GM20000 (cell line): ENCODE results near the gene HS3ST4.

Experiments used
- DNase-seq: peaks from one replicate; pipeline ENCODE4 v3.0.0; 2012; ENCODE audit warnings: low spot score
- TF ChIP-seq, protein P1 (sequence below): IDR thresholded peaks from 2 replicates; pipeline ENCODE4 v1.5.1; 2012; ENCODE audit warnings: mild to moderate bottlenecking, control low read depth; ENCODE audit errors: extremely low read depth, missing control alignments

The HS3ST4 gene

DNA sequence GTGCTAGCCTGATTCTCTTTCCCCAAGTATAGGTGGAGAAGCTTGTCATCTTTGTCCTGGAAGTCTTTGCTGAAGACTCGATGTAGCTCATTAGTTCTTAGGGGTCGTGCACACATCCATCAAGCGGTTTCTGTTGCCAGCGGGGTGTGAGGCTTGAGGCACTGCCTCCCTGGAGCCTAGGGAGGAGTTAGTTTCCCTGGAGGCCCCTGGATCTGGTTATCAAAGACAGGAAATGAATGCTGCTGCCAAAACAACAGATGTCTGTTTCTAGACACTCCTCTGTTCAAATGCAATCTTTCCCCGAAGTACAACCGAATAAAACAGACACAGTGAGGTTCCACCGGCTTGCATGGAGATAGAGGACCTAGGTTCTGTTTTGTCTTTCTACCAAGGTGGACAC lies 17.5 kb downstream of the HS3ST4 start:
- no peak for DNase-seq
- TF ChIP-seq, protein P1, sequence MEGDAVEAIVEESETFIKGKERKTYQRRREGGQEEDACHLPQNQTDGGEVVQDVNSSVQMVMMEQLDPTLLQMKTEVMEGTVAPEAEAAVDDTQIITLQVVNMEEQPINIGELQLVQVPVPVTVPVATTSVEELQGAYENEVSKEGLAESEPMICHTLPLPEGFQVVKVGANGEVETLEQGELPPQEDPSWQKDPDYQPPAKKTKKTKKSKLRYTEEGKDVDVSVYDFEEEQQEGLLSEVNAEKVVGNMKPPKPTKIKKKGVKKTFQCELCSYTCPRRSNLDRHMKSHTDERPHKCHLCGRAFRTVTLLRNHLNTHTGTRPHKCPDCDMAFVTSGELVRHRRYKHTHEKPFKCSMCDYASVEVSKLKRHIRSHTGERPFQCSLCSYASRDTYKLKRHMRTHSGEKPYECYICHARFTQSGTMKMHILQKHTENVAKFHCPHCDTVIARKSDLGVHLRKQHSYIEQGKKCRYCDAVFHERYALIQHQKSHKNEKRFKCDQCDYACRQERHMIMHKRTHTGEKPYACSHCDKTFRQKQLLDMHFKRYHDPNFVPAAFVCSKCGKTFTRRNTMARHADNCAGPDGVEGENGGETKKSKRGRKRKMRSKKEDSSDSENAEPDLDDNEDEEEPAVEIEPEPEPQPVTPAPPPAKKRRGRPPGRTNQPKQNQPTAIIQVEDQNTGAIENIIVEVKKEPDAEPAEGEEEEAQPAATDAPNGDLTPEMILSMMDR, result no peak

DNA sequence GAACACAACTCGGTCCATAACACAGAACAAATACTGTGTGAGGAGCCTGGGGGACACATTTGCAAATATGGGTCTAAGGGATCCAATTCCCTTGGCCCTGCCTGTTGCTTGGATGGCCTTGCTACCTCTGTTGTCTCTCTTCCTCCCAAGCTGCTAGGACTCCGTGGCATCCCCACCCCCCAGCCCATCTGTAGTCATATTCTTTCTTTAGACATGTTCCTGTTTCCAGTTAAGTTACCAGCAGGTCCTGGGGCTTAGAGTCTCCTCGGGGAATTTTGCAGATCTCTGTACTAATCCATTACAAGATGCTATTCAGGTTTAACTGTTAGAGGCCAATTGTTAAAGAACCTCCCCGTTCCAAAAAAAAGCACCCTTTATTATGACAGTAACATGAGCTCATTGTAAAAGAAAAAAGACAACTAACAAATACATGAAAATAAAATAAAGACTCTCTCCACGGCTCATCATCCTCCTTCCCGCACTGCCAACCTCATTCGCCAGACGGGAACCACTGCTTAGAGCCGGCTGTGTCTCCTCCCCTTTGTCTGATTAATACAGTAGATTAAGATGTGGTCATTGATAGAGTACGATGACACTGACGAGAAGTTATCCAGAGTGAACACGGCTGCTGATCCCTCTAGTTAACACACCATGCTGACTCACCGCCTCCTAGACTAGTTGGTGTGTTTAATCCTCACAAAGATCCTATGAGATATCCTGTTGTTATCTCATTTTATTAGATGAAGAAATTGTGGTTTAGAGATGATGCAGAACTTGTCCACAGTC lies 22.2 kb downstream of the HS3ST4 start:
- TF ChIP-seq, protein P1, result no peak
- no peak for DNase-seq

DNA sequence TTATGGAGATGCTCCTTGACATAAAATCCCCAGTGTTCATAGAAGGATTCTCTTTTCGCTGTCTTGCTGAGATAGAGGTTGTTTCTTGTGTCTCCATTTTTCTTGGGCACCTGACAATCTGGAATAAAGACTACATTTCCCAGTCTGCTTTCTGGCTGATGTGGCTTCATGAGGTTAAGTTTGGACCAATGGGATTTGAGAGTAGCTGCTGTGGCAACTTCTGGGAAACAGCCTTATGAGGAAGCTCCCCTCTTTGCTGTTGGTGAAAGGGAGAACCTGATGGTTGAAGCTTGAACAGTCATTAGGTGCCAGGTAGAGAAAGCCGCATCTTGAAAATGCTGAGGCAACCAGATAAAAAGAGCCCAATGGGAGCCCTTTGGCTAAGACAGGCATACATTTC lies 24.4 kb downstream of the HS3ST4 start:
- DNase-seq, result no peak
- TF ChIP-seq, protein P1, result no peak

DNA sequence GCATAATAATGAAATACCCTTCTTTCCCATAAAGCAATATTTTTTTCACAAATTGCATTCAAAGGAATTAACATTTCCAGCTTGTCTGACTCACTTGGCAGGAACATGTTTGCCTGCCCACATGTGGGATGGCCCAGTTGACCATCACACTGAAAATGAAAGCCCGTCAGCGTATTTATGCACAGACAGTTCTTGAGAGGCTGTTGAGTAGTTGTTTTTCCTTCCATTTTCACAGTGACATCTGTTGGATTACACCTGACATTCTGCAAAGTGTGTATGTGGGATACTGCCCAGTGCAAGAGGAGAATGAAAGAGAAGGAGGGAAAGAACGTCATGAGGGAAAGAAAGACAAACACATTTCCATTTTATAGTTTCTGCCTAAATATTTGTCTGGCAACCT lies 29.7 kb downstream of the HS3ST4 start:
- TF ChIP-seq, protein P1, result no peak
- no peak for DNase-seq

DNA sequence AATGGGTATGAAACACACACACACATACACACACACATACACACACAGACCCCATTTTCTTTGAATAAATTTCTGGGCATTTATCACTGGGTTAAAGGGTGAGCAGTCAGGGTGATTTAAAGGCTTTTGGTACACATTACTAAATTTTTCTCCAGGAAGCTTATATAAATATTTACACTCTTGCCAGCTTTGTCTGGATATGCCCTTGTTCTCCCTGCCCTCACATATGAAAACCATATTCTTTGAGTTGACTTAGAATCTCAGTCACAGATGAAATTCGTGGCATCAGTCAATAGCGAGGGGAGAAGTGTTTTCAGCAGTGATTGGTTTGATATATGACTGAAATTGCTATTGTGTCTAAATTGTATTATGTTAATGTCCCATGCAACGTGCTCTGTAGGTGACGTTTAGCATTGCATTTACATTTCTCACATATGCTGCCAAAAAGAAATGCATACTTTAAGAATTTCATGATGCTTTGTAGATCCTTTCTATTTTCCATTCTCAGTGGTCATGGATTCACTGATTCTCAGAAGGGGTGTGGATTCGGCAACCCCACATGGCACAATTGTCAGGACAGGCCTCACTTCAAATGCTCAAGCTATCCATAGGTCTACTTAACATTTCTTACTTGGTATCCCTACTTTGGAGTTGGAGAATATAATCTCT lies 34.8 kb downstream of the HS3ST4 start:
- no peak for DNase-seq
- TF ChIP-seq, protein P1, result no peak

DNA sequence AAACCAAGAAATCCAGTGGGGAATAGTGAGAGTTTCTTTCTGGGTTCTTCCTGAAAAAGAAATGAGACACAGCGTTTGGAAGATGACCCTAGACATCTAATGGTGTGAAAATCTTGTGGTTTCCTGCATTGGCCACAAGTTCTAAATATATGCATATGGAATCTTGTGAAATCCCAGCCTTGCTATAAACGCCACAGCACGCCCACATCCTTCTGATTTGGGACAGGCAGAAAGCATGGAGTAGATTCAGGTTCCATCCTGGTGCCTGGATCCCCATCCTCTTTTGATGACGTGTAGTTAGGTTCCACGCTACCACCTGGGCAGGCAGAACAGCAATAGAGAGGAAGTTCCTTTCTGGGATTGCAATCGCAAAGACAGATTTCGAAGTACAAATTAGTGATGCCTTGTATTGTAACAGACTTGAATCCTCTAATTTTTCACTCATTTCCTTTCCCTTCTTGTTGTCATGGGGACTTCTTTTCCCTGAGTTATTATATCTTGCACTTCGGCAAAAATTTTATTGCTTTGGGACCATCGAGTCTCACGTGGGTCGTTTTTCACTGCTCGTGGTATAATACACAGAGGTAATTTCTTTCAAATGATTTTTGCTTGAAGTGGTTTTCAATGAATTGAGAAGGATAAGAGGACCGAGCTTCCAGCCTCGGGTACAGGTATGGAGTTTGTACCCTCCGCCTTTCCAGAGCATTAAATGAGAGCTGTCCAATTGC lies 37.6 kb downstream of the HS3ST4 start:
- no peak for DNase-seq
- TF ChIP-seq, protein P1, result no peak

DNA sequence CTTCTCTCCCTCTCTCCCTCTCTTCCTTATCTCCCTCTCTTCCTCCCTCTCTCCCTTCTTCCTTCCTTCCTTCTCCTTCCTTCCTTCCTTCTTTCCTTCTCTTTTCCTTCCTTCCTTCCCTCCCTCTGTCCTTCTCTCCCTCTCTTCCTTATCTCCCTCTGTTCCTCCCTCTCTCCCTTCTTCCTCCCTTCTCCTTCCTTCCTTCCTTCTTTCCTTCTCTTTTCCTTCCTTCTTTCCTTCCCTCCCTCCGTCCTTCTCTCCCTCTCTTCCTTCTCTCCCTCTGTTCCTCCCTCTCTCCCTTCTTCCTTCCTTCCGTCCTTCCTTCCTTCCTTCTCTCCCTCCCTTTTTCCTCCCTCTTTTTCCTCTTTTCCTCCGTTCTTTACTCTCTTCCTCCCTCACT lies 38.6 kb downstream of the HS3ST4 start:
- TF ChIP-seq, protein P1, result no peak
- DNase-seq, result no peak
